B cell (primary cell): ENCODE data around the gene SNTN. TPM values are rescaled to one million over a fixed set of nuclear protein-coding genes. Genes with fewer than 3 reads are reported as not detected.

Experiments
- ATAC-seq: fragments of 200-7000 bp; cut with Tn5 transposase; one replicate; pipeline ENCODE4 v1.10.0; 2021; ENCODE audit warnings: low read depth, mild to moderate bottlenecking, moderate number of reproducible peaks, moderate library complexity
- CTCF ChIA-PET: fragments of 350-600 bp; sonication (Branson Sonifier 250); formaldehyde crosslinking; loops from one replicate; lab custom pipeline; 2021; ENCODE audit warnings: antibody characterized with exemption, inconsistent platforms; lab: Charles Lee
- POLR2A ChIA-PET: fragments of 350-600 bp; sonication (Branson Sonifier 250); formaldehyde crosslinking; loops from one replicate; lab custom pipeline; 2021; ENCODE audit warnings: antibody characterized with exemption; lab: Charles Lee
- DNase-seq: peaks from one replicate; pipeline ENCODE4 v3.0.0; 2013
- H2AFZ ChIP-seq: 2 replicates; pipeline ENCODE4 v1.6.1; 2012; ENCODE audit warnings: mild to moderate bottlenecking, low read depth, low read length; ENCODE audit not compliant: insufficient read depth, poor library complexity, severe bottlenecking
- H3K27ac ChIP-seq, 2 donors: 1 replicate in 1 of 2; 2 replicates in 1 of 2; pipeline ENCODE4 v1.5.1; 2012 to 2013; ENCODE audit warnings: low read length in 2 of 2, mild to moderate bottlenecking in 2 of 2, moderate library complexity in 1 of 2
- H3K27me3 ChIP-seq, 4 experiments: fragments of 200-600 bp in 1 of 4; sonication (generic) in 1 of 4; replicated peaks in 1 of 4; 1 replicate in 2 of 4; 2 replicates in 2 of 4; pipeline versions ENCODE4 v1.6.1 to v1.7.0; 2013 to 2016; ENCODE audit warnings: low read length in 3 of 4, mild to moderate bottlenecking in 2 of 4, mixed read lengths in 1 of 4, moderate library complexity in 1 of 4; ENCODE audit not compliant: insufficient read depth in 4 of 4, control insufficient read depth in 3 of 4; ENCODE audit errors: control extremely low read depth in 1 of 4
- H3K36me3 ChIP-seq, 2 experiments: replicated peaks in 1 of 2; 1 replicate in 1 of 2; 2 replicates in 1 of 2; pipeline versions ENCODE4 v1.6.1 to v1.7.1; 2013; ENCODE audit warnings: low read length in 1 of 2; ENCODE audit not compliant: insufficient read depth in 2 of 2, control insufficient read depth in 1 of 2; ENCODE audit errors: control extremely low read depth in 1 of 2, extremely low read depth in 1 of 2
- H3K4me1 ChIP-seq, 2 donors: fragments of 200-600 bp in 1 of 2; sonication (generic) in 1 of 2; 1 replicate in 1 of 2; 2 replicates in 1 of 2; pipeline versions ENCODE4 v1.5.1 to v1.6.1; 2013 to 2017; ENCODE audit warnings: low read length in 2 of 2; ENCODE audit not compliant: control insufficient read depth in 2 of 2, insufficient read depth in 2 of 2
- H3K4me2 ChIP-seq: replicated peaks from 2 replicates; pipeline ENCODE3; 2012; ENCODE audit warnings: mild to moderate bottlenecking, low read depth, low read length; ENCODE audit not compliant: poor library complexity, severe bottlenecking
- H3K4me3 ChIP-seq, 5 experiments: fragments of 200-600 bp in 1 of 5; sonication (generic) in 1 of 5; 1 replicate in 3 of 5; 2 replicates in 2 of 5; pipeline versions ENCODE4 v1.5.1 to v1.7.0; 2011 to 2016; ENCODE audit warnings: low read length in 4 of 5, mild to moderate bottlenecking in 4 of 5, low read depth in 2 of 5, control low read depth in 1 of 5, moderate library complexity in 1 of 5; ENCODE audit not compliant: insufficient read depth in 1 of 5; ENCODE audit errors: control extremely low read depth in 1 of 5, extremely low read depth in 1 of 5
- H3K79me2 ChIP-seq: fragments of 200-600 bp; sonication (generic); one replicate; pipeline ENCODE4 v1.6.0; 2016; ENCODE audit warnings: low read length; ENCODE audit not compliant: control insufficient read depth, insufficient read depth
- H3K9ac ChIP-seq: fragments of 200-600 bp; sonication (generic); 2 replicates; pipeline ENCODE4 v1.6.1; 2017; ENCODE audit warnings: mild to moderate bottlenecking, low read length, moderate library complexity
- H3K9me3 ChIP-seq, 3 donors: one replicate each; pipeline versions ENCODE4 v1.6.1 to v1.7.1; 2013; ENCODE audit warnings: low read length in 2 of 3; ENCODE audit not compliant: control insufficient read depth in 2 of 3, insufficient read depth in 1 of 3; ENCODE audit errors: control extremely low read depth in 1 of 3
- H4K20me1 ChIP-seq: 2 replicates; pipeline ENCODE4 v1.6.0; 2012; ENCODE audit warnings: mild to moderate bottlenecking, low read length; ENCODE audit not compliant: insufficient read depth, control insufficient read depth, poor library complexity, severe bottlenecking
- H3K27ac Mint-ChIP-seq: one replicate; pipeline ENCODE4 v1.8.0; 2021; ENCODE audit warnings: mixed read lengths
- H3K27me3 Mint-ChIP-seq: one replicate; pipeline ENCODE4 v1.8.0; 2021; ENCODE audit warnings: mixed read lengths
- H3K4me1 Mint-ChIP-seq: one replicate; pipeline ENCODE4 v1.8.0; 2021; ENCODE audit warnings: mixed read lengths
- H3K4me3 Mint-ChIP-seq: one replicate; pipeline ENCODE4 v1.8.0; 2021; ENCODE audit warnings: mixed read lengths
- H3K9me3 Mint-ChIP-seq: one replicate; pipeline ENCODE4 v1.8.0; 2022; ENCODE audit warnings: mixed read lengths; ENCODE audit not compliant: insufficient read depth
- CTCF ChIP-seq: fragments of 200-600 bp; IDR thresholded peaks from one replicate; pipeline ENCODE4 v1.8.0; 2022; ENCODE audit warnings: antibody characterized with exemption, mild to moderate bottlenecking
- EZH2 ChIP-seq: IDR thresholded peaks from 2 replicates; pipeline ENCODE4 v1.6.1; 2012; ENCODE audit warnings: borderline replicate concordance, low read depth, mild to moderate bottlenecking, moderate library complexity, low read length; ENCODE audit not compliant: insufficient read depth, poor library complexity, severe bottlenecking
- WGBS: methylation state at CpG from one replicate; pipeline ENCODE4 v1.1.5; 2013; ENCODE audit warnings: missing lambda C conversion rate; ENCODE audit not compliant: insufficient coverage; 5-methylcytosine and 5-hydroxymethylcytosine counted together
- intact Hi-C: fragments of 100-400 bp; cut with micrococcal nuclease; formaldehyde crosslinking; loops from one replicate; pipeline ENCODE4 v1.10.0; 2022
- polyA plus RNA-seq: library from polyadenylated mRNA; depleted of rRNA; stranded (reverse); fragments of >200 nt; gene quantifications from 2 replicates; pipeline ENCODE4 v1.2.3, GENCODE V29; 2012
- total RNA-seq, 2 donors: library from RNA; stranded (reverse); fragments of 120-200 nt in 1 of 2; gene quantifications; 1 replicate in 1 of 2; 2 replicates in 1 of 2; pipeline versions ENCODE4 v1.2.3 to v1.2.4, GENCODE V29; 2013 to 2022

SNTN gene
- total and polyA plus RNA-seq, 2 donors (not counting 1 experiment from before 2014, with no cell fraction given) = not detected

- Histone ChIP-seq H3K36me3 (no peaks in the 10 kb centered on the region), H3K9ac (no peak overlapping the region), H3K27me3 (no peaks in the 10 kb centered on the region), H3K4me2 (no peak overlapping the region), H3K4me1 (no peaks in the 10 kb centered on the region), H2AFZ (no peak overlapping the region), H3K9me3 (no peaks in the 10 kb centered on the region), H3K79me2 (no peaks in the 10 kb centered on the region), H3K4me3 (no peak overlapping the region), H4K20me1 (no peaks in the 10 kb centered on the region), H3K27ac (no peak overlapping the region)
- ChIA-PET CTCF (no interaction called here), POLR2A (no interaction called here)
- intact Hi-C loops = no loop called here
- no peaks in the 10 kb centered on the region for H3K9me3 Mint-ChIP-seq
- ATAC-seq = no peak
- TF ChIP-seq CTCF (no peak), EZH2 (no peak)
- no peak overlapping the region for H3K27ac Mint-ChIP-seq
- no peak overlapping the region for H3K4me3 Mint-ChIP-seq
- no CpG with 5 or more reads among the region's 1 CpG for WGBS
- no peaks in the 10 kb centered on the region for H3K4me1 Mint-ChIP-seq
- no peaks in the 10 kb centered on the region for H3K27me3 Mint-ChIP-seq
- no peak for DNase-seq
Measured at GRCh38 chr3:63707731-63708130, 55.3 kb downstream of the SNTN start.

GRCh38 chr3:63709576-63709975 lies 57.1 kb downstream of the SNTN start:
- no peaks in the 10 kb centered on the region for H3K79me2 ChIP-seq
- TF ChIP-seq EZH2 (no peak), CTCF (no peak)
- H3K9ac ChIP-seq = no peak overlapping the region
- Mint-ChIP-seq H3K4me1 (no peaks in the 10 kb centered on the region), H3K27me3 (no peaks in the 10 kb centered on the region), H3K4me3 (no peak overlapping the region), H3K9me3 (no peaks in the 10 kb centered on the region), H3K27ac (no peak overlapping the region)
- intact Hi-C loops = no loop called here
- ATAC-seq (no peak), DNase-seq (no peak)
- H3K4me3 ChIP-seq = no peak overlapping the region
- H3K9me3 ChIP-seq = no peaks in the 10 kb centered on the region
- H3K4me2 ChIP-seq = no peak overlapping the region
- ChIA-PET CTCF (no interaction called here), POLR2A (no interaction called here)
- no peak overlapping the region for H2AFZ ChIP-seq
- no peaks in the 10 kb centered on the region for H3K36me3 ChIP-seq
- H3K27me3 ChIP-seq = no peaks in the 10 kb centered on the region
- no CpG with 5 or more reads among the region's 3 CpGs for WGBS
- H3K4me1 ChIP-seq = no peaks in the 10 kb centered on the region
- H3K27ac ChIP-seq = no peak overlapping the region
- H4K20me1 ChIP-seq = no peaks in the 10 kb centered on the region

Other genes with a start within 250 kb of the SNTN start
- gene C3orf49, start 166.6 kb downstream of the SNTN start, total RNA-seq = not detected in 2 replicates
- gene C3orf49, start 166.6 kb downstream of the SNTN start, polyA plus RNA-seq = not detected in 2 replicates
- gene THOC7, start 211.1 kb downstream of the SNTN start, total RNA-seq = 30.5 and 31.5 TPM in 2 replicates
- 17.5 and 18.0 TPM in 2 replicates for gene THOC7, start 211.1 kb downstream of the SNTN start, polyA plus RNA-seq
- 74.3 and 74.7 TPM in 2 replicates for gene ATXN7, start 211.2 kb downstream of the SNTN start, total RNA-seq
- 18.1 and 23.7 TPM in 2 replicates for gene ATXN7, start 211.2 kb downstream of the SNTN start, polyA plus RNA-seq